IMR-90 (cell line): ENCODE results near the gene ATP2C2.

Experiments used
- CEBPB ChIP-seq: IDR thresholded peaks from 2 replicates; pipeline ENCODE4 v1.6.1; 2012; ENCODE audit warnings: low read depth, low read length, improper control_type of control experiment
- CTCF ChIP-seq: conservative IDR thresholded peaks from 2 replicates; pipeline ENCODE4 v1.5.1; 2012; ENCODE audit warnings: mild to moderate bottlenecking, low read depth, low read length, improper control_type of control experiment
- POLR2A ChIP-seq: IDR thresholded peaks from 2 replicates; pipeline ENCODE4 v1.6.1; 2012; ENCODE audit warnings: mild to moderate bottlenecking, low read depth, low read length
- RAD21 ChIP-seq: IDR thresholded peaks from 2 replicates; pipeline ENCODE4 v1.6.1; 2012; ENCODE audit warnings: low read length, improper control_type of control experiment
- RFX5 ChIP-seq: IDR thresholded peaks from 2 replicates; pipeline ENCODE4 v1.8.0; 2012; ENCODE audit warnings: low read depth, mild to moderate bottlenecking, low read length, moderate library complexity

GRCh38 chr16:84459941-84460405 is 91.6 kb downstream of the ATP2C2 start:
- TF ChIP-seq RFX5 (no peak), CTCF (no peak), CEBPB (no peak), RAD21 (no peak), POLR2A (no peak)
